Measurements from ENCODE around the gene GNA14.
"Not testable (repeated sequence)": the region's sequence is repeated elsewhere in the genome, so short reads cannot be mapped to it uniquely, and the experiment has no call there.

GNA14 gene

GRCh38 chr9:77640741-77641580 lies 7.2 kb downstream of the GNA14 start:
- DNase-seq: no peak

- no peak for DNase-seq
These were observed 15.5 kb downstream of the GNA14 start for GRCh38 chr9:77632652-77633051.

GRCh38 chr9:77628864-77629263 lies 19.3 kb downstream of the GNA14 start:
- DNase-seq: not testable (repeated sequence)

GRCh38 chr9:77616191-77616590 lies 31.9 kb downstream of the GNA14 start:
- no peak for DNase-seq

- DNase-seq: no peak
These were observed 33.5 kb downstream of the GNA14 start for GRCh38 chr9:77614645-77615044.

- no peak for DNase-seq
These were observed 41.6 kb downstream of the GNA14 start for GRCh38 chr9:77606526-77606925.

GRCh38 chr9:77605449-77606220 lies 42.5 kb downstream of the GNA14 start:
- no peak for DNase-seq

- DNase-seq: no peak
These were observed 43.8 kb downstream of the GNA14 start for GRCh38 chr9:77604316-77604715.

- no peak for DNase-seq
These were observed 45.3 kb downstream of the GNA14 start for GRCh38 chr9:77602852-77603251.

GRCh38 chr9:77601476-77602099 lies 46.5 kb downstream of the GNA14 start:
- DNase-seq: no peak

- no peak for DNase-seq
These were observed 47.3 kb downstream of the GNA14 start for GRCh38 chr9:77600810-77601209.

- DNase-seq: no peak
These were observed 48.6 kb downstream of the GNA14 start for GRCh38 chr9:77599492-77599891.

- no peak for DNase-seq
These were observed 49.1 kb downstream of the GNA14 start for GRCh38 chr9:77598991-77599390.

GRCh38 chr9:77598524-77598923 lies 49.6 kb downstream of the GNA14 start:
- DNase-seq: no peak

- no peak for DNase-seq
These were observed 51.1 kb downstream of the GNA14 start for GRCh38 chr9:77597057-77597456.

GRCh38 chr9:77595426-77596095 lies 52.6 kb downstream of the GNA14 start:
- no peak for DNase-seq

GRCh38 chr9:77594963-77595362 lies 53.2 kb downstream of the GNA14 start:
- DNase-seq: no peak

- DNase-seq: no peak
These were observed 54.6 kb downstream of the GNA14 start for GRCh38 chr9:77593528-77593927.

GRCh38 chr9:77592476-77592875 lies 55.6 kb downstream of the GNA14 start:
- no peak for DNase-seq

- DNase-seq: no peak
These were observed 58.9 kb downstream of the GNA14 start for GRCh38 chr9:77589046-77589795.

GRCh38 chr9:77588271-77588937 lies 59.7 kb downstream of the GNA14 start:
- DNase-seq: no peak

- DNase-seq: no peak
These were observed 60.3 kb downstream of the GNA14 start for GRCh38 chr9:77587851-77588250.

All from activated gamma-delta T cell treated with Interleukin-2 at 50 U/mL for 16 hours (primary cell).